GM19023 (cell line): ENCODE results near the gene PCDHA1.
"Not testable (repeated sequence)": the region's sequence is repeated elsewhere in the genome, so short reads cannot be mapped to it uniquely, and the experiment has no call there.

ENCODE experiments used
- ATAC-seq: cut with Tn5 transposase; IDR thresholded peaks from one replicate; pipeline ENCODE4 v1.9.1; 2021; ENCODE audit warnings: mild to moderate bottlenecking, moderate library complexity; ENCODE audit not compliant: unreplicated experiment

Gene PCDHA1

DNA sequence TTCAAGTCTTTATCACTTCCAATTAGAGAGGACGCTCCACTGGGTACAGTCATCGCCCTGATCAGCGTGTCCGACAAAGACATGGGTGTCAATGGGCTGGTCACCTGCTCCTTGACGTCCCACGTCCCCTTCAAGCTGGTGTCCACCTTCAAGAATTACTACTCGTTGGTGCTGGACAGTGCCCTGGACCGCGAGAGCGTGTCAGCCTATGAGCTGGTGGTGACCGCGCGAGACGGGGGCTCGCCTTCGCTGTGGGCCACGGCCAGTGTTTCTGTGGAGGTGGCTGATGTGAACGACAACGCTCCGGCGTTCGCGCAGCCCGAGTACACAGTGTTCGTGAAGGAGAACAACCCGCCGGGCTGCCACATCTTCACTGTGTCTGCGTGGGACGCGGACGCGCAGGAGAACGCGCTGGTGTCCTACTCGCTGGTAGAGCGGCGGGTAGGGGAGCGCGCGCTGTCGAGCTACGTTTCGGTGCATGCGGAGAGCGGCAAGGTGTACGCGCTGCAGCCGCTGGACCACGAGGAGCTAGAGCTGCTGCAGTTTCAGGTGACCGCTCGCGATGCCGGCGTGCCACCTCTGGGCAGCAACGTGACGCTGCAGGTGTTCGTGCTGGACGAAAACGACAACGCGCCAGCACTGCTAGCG, 22.4 kb downstream of the PCDHA1 start:
- not testable (repeated sequence) for ATAC-seq

DNA sequence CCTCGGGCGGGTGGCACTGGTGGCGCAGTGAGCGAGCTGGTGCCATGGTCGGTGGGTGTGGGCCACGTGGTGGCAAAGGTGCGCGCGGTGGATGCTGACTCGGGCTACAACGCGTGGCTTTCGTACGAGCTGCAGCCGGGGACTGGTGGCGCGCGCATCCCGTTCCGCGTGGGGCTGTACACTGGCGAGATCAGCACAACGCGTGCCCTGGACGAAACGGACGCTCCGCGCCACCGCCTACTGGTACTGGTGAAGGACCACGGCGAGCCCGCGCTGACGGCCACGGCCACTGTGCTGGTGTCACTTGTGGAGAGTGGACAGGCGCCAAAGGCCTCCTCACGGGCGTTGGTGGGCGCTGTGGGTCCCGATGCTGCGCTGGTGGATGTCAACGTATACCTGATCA, 22.9 kb downstream of the PCDHA1 start:
- ATAC-seq: no peak

DNA sequence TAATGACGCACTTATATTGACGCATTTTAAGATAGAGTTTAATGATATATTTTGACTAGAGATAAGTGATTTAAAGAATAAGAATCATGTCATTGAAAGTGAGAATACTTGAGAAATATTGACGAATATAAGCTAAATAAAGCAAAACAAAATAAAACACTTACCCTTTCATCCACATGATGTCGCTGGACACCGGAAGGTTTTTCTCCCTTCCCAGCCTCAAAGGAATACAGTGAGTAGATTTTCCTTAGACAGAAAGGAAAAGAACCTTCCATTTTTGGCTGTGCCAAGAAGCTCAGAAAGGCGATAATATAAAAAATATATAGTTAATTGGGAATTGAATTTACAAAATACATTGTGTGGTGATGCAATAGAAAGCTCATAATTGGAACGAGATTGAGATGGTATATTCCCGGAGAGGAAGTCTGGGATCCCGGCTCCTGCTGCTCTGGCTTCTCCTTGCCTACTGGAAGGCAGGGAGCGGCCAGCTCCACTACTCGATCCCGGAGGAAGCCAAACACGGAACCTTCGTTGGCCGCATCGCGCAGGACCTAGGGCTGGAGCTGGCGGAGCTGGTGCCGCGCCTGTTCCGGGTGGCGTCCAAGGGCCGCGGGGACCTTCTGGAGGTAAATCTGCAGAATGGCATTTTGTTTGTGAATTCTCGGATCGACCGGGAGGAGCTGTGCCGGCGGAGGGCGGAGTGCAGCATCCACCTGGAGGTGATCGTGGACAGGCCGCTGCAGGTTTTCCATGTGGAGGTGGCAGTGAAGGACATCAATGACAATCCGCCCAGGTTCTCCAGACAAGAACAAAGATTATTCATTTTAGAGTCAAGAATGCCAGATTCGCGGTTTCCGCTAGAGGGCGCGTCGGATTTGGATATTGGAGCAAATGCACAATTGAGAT, 35.7 kb downstream of the PCDHA1 start, which contains the start of gene PCDHA5:
PCDHA5 (plus strand) TSS at position 239 of the 906 bp plus-strand sequence.
- ATAC-seq: no peak

DNA sequence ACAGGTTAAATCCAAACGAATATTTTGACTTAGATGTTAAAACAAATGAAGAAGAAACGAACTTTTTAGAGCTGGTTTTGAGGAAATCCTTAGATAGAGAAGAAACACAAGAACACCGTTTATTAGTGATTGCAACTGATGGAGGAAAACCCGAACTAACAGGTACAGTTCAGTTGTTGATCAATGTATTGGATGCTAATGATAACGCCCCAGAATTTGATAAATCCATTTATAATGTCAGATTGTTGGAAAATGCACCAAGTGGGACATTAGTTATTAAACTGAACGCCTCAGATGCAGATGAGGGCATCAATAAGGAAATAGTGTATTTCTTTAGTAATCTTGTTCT, 36.3 kb downstream of the PCDHA1 start:
- no peak for ATAC-seq

DNA sequence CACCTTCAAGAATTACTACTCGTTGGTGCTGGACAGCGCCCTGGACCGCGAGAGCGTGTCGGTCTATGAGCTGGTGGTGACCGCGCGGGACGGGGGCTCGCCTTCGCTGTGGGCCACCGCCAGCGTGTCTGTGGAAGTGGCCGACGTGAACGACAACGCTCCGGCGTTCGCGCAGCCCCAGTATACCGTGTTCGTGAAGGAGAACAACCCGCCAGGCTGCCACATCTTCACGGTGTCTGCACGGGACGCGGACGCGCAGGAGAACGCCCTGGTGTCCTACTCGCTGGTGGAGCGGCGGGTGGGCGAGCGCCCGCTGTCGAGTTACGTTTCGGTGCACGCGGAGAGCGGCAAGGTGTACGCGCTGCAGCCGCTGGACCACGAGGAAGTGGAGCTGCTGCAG, 37.0 kb downstream of the PCDHA1 start:
- not testable (repeated sequence) for ATAC-seq

DNA sequence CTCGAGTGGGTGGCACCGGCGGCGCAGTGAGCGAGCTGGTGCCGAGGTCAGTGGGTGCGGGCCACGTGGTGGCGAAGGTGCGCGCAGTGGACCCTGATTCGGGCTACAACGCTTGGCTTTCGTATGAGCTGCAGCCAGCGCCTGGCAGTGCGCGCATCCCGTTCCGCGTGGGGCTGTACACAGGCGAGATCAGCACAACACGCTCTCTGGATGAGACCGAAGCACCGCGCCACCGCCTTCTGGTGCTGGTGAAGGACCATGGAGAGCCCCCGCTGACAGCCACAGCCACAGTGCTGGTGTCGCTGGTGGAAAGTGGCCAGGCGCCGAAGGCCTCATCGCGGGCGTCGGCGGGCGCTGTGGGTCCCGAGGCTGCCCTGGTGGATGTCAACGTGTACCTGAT, 37.5 kb downstream of the PCDHA1 start:
- ATAC-seq: no peak

DNA sequence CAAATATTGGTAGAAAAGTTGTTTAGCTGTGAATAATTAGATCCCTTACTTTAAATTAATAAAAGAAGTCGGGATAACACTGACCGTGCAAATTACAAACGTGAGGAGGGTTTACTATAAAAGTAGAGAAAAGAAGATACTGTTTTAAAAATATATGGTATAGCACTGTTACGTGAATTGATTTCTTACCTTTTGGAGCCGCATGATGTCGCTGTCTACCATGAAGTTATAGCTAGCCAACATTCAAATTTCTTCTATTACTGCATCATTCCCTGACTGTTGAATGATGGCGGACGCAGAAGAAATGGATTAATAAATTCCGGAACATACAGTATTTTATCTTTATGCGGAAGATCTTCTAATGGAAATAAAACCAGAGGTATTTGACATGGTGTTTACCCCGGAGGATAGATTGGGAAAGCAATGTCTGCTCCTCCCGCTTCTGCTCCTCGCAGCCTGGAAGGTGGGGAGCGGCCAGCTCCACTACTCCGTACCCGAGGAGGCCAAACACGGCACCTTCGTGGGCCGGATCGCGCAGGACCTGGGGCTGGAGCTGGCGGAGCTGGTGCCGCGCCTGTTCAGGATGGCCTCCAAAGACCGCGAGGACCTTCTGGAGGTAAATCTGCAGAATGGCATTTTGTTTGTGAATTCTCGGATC, 41.9 kb downstream of the PCDHA1 start, which contains the start of gene PCDHA6:
PCDHA6 (plus strand) TSS at position 257 of the 658 bp plus-strand sequence; CDS start at position 389, 132 bp downstream.
- ATAC-seq: no peak

DNA sequence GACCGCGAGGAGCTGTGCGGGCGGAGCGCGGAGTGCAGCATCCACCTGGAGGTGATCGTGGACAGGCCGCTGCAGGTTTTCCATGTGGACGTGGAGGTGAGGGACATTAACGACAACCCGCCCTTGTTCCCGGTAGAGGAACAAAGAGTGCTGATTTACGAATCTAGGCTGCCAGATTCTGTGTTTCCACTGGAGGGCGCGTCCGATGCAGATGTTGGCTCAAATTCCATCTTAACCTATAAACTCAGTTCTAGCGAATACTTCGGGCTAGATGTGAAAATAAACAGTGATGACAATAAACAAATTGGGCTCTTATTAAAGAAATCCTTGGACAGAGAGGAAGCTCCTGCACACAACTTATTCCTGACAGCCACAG, 42.4 kb downstream of the PCDHA1 start:
- ATAC-seq: no peak

DNA sequence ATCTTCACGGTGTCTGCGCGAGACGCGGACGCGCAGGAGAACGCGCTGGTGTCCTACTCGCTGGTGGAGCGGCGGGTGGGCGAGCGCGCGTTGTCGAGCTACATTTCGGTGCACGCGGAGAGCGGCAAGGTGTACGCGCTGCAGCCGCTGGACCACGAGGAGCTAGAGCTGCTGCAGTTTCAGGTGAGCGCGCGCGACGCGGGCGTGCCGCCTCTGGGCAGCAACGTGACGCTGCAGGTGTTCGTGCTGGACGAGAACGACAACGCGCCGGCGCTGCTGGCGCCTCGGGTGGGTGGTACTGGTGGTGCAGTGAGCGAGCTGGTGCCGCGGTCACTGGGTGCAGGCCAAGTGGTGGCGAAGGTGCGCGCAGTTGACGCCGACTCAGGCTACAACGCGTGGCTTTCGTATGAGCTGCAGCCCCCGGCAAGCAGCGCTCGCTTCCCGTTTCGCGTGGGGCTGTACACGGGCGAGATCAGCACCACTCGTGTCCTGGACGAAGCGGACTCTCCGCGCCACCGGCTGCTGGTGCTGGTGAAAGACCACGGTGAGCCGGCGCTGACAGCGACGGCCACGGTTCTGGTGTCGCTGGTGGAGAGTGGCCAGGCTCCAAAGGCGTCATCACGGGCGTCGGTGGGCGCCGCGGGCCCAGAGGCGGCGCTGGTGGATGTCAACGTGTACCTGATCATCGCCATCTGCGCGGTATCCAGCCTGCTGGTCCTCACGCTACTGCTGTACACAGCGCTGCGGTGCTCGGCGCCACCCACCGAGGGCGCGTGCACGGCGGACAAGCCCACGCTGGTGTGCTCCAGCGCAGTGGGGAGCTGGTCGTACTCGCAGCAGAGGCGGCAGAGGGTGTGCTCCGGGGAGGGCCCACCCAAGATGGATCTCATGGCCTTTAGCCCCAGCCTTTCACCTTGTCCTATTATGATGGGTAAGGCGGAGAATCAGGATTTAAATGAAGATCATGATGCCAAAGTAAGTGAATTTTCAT, 43.9 kb downstream of the PCDHA1 start:
- not testable (repeated sequence) for ATAC-seq

DNA sequence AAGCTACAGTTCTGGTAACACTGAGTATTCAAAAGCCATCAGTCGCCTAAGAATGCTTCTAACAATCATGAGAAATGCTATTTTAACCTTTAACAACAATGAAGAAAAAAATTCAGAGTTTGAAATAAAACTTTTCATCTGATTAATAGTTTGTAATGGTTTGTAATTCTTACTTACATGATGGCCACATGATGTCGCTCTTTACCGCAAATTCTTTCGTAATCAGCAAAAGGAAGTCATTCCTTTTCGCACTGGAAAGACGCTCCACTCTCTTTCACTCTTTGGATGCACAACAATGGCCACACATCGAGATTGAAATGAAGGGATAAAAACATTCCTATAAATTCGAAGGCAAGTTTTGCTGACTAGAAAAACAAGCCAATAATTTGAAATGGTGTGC, 48.1 kb downstream of the PCDHA1 start, which contains the start of gene PCDHA7:
PCDHA7 (plus strand) TSS at position 277 of the 400 bp plus-strand sequence; CDS start at position 392, 115 bp downstream.
- no peak for ATAC-seq

DNA sequence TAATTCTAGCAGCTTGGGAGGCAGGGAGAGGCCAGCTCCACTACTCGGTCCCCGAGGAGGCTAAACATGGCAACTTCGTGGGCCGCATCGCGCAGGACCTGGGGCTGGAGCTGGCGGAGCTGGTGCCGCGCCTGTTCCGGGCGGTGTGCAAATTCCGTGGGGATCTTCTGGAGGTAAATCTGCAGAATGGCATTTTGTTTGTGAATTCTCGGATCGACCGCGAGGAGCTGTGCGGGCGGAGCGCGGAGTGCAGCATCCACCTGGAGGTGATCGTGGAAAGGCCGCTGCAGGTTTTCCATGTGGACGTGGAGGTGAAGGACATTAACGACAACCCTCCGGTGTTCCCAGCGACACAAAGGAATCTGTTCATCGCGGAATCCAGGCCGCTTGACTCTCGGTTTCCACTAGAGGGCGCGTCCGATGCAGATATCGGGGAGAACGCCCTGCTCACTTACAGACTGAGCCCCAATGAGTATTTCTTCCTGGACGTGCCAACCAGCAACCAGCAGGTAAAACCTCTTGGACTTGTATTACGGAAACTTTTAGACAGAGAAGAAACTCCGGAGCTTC, 48.6 kb downstream of the PCDHA1 start:
- ATAC-seq: not testable (repeated sequence)

DNA sequence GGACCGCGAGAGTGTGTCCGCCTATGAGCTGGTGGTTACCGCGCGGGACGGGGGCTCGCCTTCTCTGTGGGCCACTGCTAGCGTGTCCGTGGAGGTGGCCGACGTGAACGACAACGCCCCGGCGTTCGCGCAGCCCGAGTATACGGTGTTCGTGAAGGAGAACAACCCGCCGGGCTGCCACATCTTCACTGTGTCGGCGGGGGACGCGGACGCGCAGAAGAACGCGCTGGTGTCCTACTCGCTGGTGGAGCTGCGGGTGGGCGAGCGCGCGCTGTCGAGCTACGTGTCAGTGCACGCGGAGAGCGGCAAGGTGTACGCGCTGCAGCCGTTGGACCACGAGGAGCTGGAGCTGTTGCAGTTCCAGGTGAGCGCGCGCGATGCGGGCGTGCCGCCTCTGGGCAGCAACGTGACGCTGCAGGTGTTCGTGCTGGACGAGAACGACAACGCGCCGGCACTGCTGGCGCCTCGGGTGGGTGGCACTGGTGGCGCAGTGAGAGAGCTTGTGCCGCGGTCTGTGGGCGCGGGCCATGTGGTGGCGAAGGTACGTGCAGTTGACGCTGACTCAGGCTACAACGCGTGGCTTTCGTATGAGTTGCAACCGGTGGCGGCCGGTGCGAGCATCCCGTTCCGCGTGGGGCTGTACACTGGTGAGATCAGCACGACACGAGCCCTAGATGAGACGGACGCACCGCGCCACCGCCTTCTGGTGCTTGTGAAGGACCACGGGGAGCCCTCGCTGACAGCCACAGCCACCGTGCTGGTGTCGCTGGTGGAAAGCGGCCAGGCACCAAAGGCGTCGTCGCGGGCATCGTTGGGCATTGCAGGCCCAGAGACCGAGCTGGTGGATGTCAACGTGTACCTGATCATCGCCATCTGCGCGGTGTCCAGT, 49.9 kb downstream of the PCDHA1 start:
- ATAC-seq: no peak

DNA sequence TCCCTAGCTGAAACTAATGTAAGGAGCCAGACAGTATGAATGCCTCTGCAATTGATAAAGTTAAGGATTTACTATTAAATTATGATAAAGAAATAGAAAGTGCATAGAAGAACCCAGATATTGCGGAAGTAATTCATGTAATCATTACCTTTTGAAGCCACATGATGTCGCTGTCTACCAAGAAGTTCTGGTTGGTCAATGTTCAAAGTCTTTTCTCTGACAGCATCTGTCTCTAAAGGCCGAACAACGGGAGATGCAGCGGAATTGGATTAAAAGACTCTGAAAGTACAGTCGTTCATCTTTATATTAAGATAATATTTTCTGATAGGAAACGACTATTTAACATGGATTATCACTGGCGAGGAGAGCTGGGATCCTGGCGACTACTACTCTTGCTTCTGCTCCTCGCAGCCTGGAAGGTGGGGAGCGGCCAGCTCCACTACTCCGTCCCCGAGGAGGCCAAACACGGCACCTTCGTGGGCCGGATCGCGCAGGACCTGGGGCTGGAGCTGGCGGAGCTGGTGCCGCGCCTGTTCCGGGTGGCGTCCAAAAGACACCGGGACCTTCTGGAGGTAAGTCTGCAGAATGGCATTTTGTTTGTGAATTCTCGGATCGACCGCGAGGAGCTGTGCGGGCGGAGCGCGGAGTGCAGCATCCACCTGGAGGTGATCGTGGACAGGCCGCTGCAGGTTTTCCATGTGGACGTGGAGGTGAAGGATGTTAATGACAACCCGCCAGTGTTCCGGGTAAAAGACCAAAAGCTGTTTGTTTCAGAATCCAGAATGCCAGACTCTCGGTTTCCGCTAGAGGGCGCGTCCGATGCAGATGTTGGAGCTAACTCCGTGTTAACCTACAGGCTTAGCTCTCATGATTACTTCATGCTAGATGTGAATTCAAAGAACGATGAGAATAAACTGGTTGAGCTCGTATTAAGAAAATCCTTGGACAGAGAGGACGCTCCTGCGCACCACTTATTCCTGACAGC, 55.3 kb downstream of the PCDHA1 start, which contains the start of gene PCDHA8:
PCDHA8 (plus strand) TSS at position 210 of the 985 bp plus-strand sequence; CDS start at position 345, 135 bp downstream.
- no peak for ATAC-seq

DNA sequence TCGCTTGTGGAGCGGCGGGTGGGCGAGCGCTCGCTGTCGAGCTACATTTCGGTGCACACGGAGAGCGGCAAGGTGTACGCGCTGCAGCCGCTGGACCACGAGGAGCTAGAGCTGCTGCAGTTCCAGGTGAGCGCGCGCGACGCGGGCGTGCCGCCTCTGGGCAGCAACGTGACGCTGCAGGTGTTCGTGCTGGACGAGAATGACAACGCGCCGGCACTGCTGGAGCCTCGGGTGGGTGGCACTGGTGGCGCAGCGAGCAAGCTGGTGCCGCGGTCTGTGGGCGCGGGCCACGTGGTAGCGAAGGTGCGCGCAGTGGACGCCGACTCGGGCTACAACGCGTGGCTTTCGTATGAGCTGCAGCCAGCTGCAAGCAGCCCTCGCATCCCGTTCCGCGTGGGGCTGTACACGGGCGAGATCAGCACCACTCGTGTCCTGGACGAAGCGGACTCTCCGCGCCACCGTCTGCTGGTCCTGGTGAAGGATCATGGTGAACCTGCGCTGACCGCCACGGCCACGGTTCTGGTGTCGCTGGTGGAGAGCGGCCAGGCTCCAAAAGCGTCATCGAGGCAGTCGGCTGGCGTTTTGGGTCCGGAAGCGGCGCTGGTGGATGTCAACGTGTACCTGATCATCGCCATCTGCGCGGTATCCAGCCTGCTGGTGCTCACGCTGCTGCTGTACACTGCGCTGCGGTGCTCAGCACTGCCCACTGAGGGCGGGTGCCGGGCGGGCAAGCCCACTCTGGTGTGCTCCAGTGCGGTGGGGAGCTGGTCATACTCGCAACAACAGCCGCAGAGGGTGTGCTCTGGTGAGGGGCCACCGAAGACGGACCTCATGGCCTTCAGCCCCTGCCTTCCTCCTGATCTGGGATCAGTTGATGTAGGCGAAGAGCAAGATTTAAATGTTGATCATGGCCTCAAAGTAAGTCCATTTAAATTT, 57.1 kb downstream of the PCDHA1 start:
- ATAC-seq: no peak

DNA sequence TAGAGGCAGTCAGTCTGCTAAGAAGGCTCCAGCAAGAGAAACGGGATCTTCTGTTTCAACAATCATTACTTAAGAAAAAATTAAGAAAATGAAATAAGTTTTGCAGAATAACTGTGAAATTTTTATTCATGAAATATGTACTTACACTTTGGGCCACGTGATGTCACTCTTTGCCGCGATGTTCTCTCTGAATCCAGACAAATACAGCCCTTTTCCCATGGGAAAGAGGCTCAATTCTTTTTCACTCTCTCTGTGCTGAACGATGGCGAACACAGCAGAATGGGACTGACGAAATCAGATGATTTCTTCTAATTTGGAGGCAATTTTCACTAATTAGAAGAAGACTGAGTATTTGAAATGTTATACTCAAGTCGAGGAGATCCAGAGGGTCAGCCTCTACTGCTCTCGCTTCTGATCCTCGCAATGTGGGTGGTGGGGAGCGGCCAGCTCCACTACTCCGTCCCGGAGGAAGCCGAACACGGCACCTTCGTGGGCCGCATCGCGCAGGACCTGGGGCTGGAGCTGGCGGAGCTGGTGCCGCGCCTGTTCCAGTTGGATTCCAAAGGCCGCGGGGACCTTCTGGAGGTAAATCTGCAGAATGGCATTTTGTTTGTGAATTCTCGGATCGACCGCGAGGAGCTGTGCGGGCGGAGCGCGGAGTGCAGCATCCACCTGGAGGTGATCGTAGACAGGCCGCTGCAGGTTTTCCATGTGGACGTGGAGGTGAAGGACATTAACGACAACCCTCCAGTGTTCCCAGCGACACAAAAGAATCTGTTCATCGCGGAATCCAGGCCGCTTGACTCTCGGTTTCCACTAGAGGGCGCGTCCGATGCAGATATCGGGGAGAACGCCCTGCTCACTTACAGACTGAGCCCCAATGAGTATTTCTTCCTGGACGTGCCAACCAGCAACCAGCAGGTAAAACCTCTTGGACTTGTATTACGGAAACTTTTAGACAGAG, 62.5 kb downstream of the PCDHA1 start, which contains the start of gene PCDHA9:
PCDHA9 (plus strand) TSS at position 244 of the 964 bp plus-strand sequence; CDS start at position 358, 114 bp downstream.
- not testable (repeated sequence) for ATAC-seq
